Heart left ventricle (tissue), 16 donors: ENCODE data around the gene AREL1. TPM values are rescaled to one million over a fixed set of nuclear protein-coding genes. Genes with fewer than 3 reads are reported as not detected.

Experiments used
- ATAC-seq, 4 donors: fragments of 200-7000 bp; cut with Tn5 transposase; one replicate each; pipeline ENCODE4 v1.9.1; 2020 to 2022; ENCODE audit warnings: moderate library complexity in 4 of 4, mild to moderate bottlenecking in 3 of 4, moderate number of reproducible peaks in 1 of 4
- DNase-seq, 5 donors: peaks; one replicate each; pipeline ENCODE4 v3.0.0-alpha.2; 2020
- H3K27ac ChIP-seq, 12 donors: fragments of 200-600 bp; sonication (generic) in 4 of 12; one replicate each; pipeline versions ENCODE4 v1.5.0 to v1.8.0; 2016 to 2022; ENCODE audit warnings: mild to moderate bottlenecking in 2 of 12
- H3K27me3 ChIP-seq, 9 donors: fragments of 200-600 bp; sonication (generic) in 2 of 9; one replicate each; pipeline versions ENCODE4 v1.5.1 to v1.8.0; 2016 to 2022; ENCODE audit warnings: mild to moderate bottlenecking in 3 of 9
- H3K36me3 ChIP-seq, 9 donors: fragments of 200-600 bp; sonication (generic) in 2 of 9; one replicate each; pipeline versions ENCODE4 v1.5.0 to v1.8.0; 2018 to 2022; ENCODE audit warnings: mild to moderate bottlenecking in 2 of 9
- H3K4me1 ChIP-seq, 12 donors: fragments of 200-600 bp; sonication (generic) in 4 of 12; one replicate each; pipeline versions ENCODE4 v1.5.0 to v1.8.0; 2016 to 2022; ENCODE audit warnings: mild to moderate bottlenecking in 3 of 12
- H3K4me3 ChIP-seq, 12 donors: fragments of 200-600 bp; sonication (generic) in 4 of 12; one replicate each; pipeline versions ENCODE4 v1.5.0 to v1.8.0; 2017 to 2022; ENCODE audit warnings: mild to moderate bottlenecking in 9 of 12, moderate library complexity in 4 of 12
- H3K9me3 ChIP-seq, 12 donors: fragments of 200-600 bp; sonication (generic) in 4 of 12; one replicate each; pipeline versions ENCODE4 v1.5.0 to v1.8.0; 2016 to 2022; ENCODE audit warnings: mild to moderate bottlenecking in 1 of 12
- CTCF ChIP-seq, 12 donors: fragments of 200-600 bp; sonication (generic) in 4 of 12; IDR thresholded peaks; one replicate each; pipeline versions ENCODE4 v1.5.0 to v1.8.0; 2018 to 2022; ENCODE audit warnings: antibody characterized with exemption in 12 of 12, mild to moderate bottlenecking in 5 of 12
- POLR2A ChIP-seq, 2 donors: fragments of 450-650 bp; IDR thresholded peaks; one replicate each; pipeline ENCODE4 v1.6.1; 2017; ENCODE audit warnings: antibody characterized with exemption in 2 of 2, mild to moderate bottlenecking in 2 of 2, moderate library complexity in 2 of 2
- WGBS, 4 donors: extraction: QIAGEN DNeasy Blood & Tissue Kit in 2 of 4; methylation state at CpG; one replicate each; pipeline versions ENCODE4 v1.1.5 to v1.1.7; 2013 to 2018; 5-methylcytosine and 5-hydroxymethylcytosine counted together
- intact Hi-C, 10 donors: fragments of 100-400 bp; cut with DNase I; formaldehyde crosslinking; loops; one replicate each; pipeline versions ENCODE4 v1.11.1 to v1.14.2; 2022
- polyA plus RNA-seq, 2 donors: library from polyadenylated mRNA; stranded (reverse); fragments of 200-250 nt; gene quantifications; one replicate each; pipeline ENCODE4 v1.2.3, GENCODE V29; 2013
- total RNA-seq, 9 donors: library from RNA; depleted of rRNA in 2 of 9; stranded (reverse); fragments of >200 nt in 2 of 9; fragmentation: NEBNext Ultra II Directional in 3 of 9; extraction: Animal tissue kit (Norgen Biotek cat#: 25700) in 3 of 9; gene quantifications; one replicate each; pipeline versions ENCODE4 v1.1.0 to v1.2.4, GENCODE V29; 2016 to 2023
- donor health status: ischemic (EF 13 %, LVEDD 7.1; RV severe dilation, severe dysfunction).
- donor health status: healthy with polysubstance abuse.
- donor health status: DM: no; HTN: yes; CAD: no.
- donor health status: DM: no; HTN: no; CAD: no.
- donor health status: ischemic (EF 25% LVEDD 6.9; RV normal size, moderate dysfunction).
- donor health status: ischemic (EF 25% LVEDD 5.7; RV mildly dilated, moderate dysfunction).
- donor health status: healthy.
- donor health status: DM: yes; HTN: yes; CAD: no.
- donor health status: ischemic (EF 35%, LVEDD 5.7; RV mildly dilated, moderate dysfunction).
- donor health status: nonischemic (EF 11% LVEDD 7.7; RV severe dilation, severe dysfunction).
- donor health status: DM: yes; HTN: yes; CAD: no.
- donor health status: PGD.
- donor health status: ischemic (EF 29% LVEDD 5.4; RV normal size, mild dysfunction).
- donor health status: nonischemic (EF 23%, LVEDD 6.1; RV moderate dilation, normal function).

The AREL1 gene
- total and polyA plus RNA-seq, 11 donors, result 7.8 to 30.9 (median 22.2) TPM

DNA sequence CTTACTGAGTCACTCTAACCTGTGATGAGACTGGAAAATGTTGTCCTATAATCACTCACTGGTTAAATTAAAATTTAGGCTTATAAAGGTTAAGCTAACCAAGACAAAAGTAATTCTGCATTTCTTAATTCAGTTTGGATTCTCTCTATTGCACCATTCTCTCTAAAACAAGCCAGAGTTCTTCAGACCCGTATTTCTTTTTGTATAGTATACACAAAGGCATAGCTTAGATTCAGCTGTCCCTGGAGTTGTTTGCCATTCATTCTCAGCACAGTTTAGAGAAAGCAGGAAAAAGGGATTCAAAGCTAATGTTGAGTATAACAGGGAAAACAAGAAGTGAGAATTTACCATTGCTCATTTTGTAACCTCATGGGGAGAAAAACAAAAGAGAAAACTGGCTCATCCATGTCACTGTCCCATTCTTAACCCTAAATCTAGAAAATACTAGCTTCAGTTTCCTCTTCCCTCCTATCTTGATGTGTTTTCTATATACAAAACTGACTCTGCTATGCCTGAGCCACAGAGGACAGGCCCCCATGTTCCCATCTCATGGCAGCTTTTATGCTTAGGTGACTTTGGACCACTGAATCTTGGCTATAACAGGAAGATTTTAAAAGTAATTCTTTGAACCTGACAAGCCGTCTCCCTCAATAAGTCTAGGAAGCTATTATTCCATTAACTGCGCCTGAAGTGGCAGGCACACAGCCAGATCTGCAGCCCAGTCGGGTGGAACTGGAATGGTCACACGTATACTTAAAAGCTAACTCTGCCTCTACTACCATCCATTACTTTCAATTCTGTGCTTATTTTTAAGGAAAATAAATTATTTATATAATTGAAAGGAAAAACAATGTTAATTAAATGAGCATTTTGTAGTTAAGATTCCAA is 7.0 kb downstream of the AREL1 start:
- H3K9me3 ChIP-seq, result peaks cover 0 to 5% (median 0%) of the 10 kb centered on the region in 12 donors
- intact Hi-C loops, result no loop called here
- no peak overlapping the region for H3K27ac ChIP-seq
- no peak for DNase-seq
- peaks cover 0 to 20% (median 8%) of the 10 kb centered on the region in 12 donors for H3K4me1 ChIP-seq
- H3K27me3 ChIP-seq, result no peaks in the 10 kb centered on the region
- WGBS, 4 donors, result 58 to 70% (median 67%) methylated on average over 5 of the region's 5 CpGs
- ATAC-seq, result no peak
- TF ChIP-seq POLR2A (IDR thresholded peaks at IDR 0.05) (no peak), CTCF (IDR thresholded peaks at IDR 0.05) (no peak)
- H3K4me3 ChIP-seq, result no peak overlapping the region
- H3K36me3 ChIP-seq, result no peaks in the 10 kb centered on the region

GRCh38 chr14:74704656-74705055 is 8.2 kb downstream of the AREL1 start:
- Histone ChIP-seq H3K4me1 (peaks cover 0 to 12% (median 4%) of the 10 kb centered on the region in 12 donors), H3K4me3 (no peak overlapping the region), H3K36me3 (peaks cover 0 to 5% (median 0%) of the 10 kb centered on the region in 9 donors), H3K27ac (no peak overlapping the region), H3K9me3 (peaks cover 0 to 5% (median 0%) of the 10 kb centered on the region in 12 donors), H3K27me3 (no peaks in the 10 kb centered on the region)
- 63 to 77% (median 66%) methylated on average over 2 of the region's 2 CpGs for WGBS, 4 donors
- no peak for ATAC-seq
- no peak for DNase-seq
- no peak for TF ChIP-seq CTCF (IDR thresholded peaks at IDR 0.05)
- no peak for TF ChIP-seq POLR2A (IDR thresholded peaks at IDR 0.05)
- intact Hi-C loops, result no loop called here

DNA sequence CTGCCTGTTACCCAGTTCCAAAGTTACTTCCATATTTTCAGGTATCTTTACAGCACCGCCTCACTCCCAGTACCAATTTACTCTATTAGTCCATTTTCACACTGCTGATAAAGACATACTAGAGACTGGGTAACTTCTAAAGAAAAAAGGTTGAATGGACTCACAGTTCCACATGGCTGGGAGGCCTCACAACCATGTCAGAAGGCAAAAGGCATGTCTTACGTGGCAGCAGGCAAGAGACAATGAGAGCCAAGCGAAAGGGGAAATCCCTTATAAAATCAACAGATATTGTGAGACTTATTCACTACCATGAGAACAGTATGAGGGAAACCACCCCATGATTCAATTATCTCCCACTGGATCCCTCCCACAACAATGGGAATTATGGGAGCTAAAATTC is 9.8 kb downstream of the AREL1 start:
- Histone ChIP-seq H3K27ac (no peak overlapping the region), H3K4me3 (no peak overlapping the region), H3K36me3 (peaks cover 0 to 5% (median 0%) of the 10 kb centered on the region in 9 donors), H3K27me3 (no peaks in the 10 kb centered on the region), H3K9me3 (peaks cover 0 to 5% (median 0%) of the 10 kb centered on the region in 12 donors), H3K4me1 (peaks cover 0 to 16% (median 0%) of the 10 kb centered on the region in 12 donors)
- DNase-seq (no peak), ATAC-seq (no peak)
- intact Hi-C loops, result no loop called here
- TF ChIP-seq CTCF (IDR thresholded peaks at IDR 0.05) (no peak), POLR2A (IDR thresholded peaks at IDR 0.05) (no peak)
- WGBS, 4 donors, result 95 to 97% (median 95%) methylated on average over 3 of the region's 3 CpGs

DNA sequence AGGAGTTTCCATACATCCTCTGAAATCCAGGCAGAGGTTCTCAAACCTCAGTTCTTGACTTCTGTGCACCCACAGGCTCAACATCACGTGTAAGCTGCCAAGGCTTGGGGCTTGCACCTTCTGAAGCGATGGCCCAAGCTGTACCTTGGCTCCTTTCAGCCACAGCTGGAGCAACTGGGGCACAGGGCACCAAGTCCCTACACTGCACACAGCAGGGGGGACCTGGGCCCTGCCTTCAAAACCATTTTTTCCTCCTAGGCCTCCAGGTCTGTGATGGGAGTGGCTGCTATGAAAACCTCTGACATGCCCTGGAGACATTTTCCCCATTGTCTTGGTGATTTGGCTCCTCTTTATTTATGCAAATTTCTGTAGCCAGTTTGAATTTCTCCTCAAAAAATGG is 10.6 kb downstream of the AREL1 start:
- H3K4me3 ChIP-seq, result no peak overlapping the region
- intact Hi-C loops, result no loop called here
- no peak overlapping the region for H3K27ac ChIP-seq
- H3K9me3 ChIP-seq, result peaks cover 0 to 5% (median 0%) of the 10 kb centered on the region in 12 donors
- peaks cover 0 to 16% (median 0%) of the 10 kb centered on the region in 12 donors for H3K4me1 ChIP-seq
- no peaks in the 10 kb centered on the region for H3K27me3 ChIP-seq
- WGBS, 4 donors, result 95 to 100% (median 97%) methylated on average over 2 of the region's 2 CpGs
- DNase-seq (no peak), ATAC-seq (no peak)
- TF ChIP-seq CTCF (IDR thresholded peaks at IDR 0.05) (no peak), POLR2A (IDR thresholded peaks at IDR 0.05) (no peak)
- H3K36me3 ChIP-seq, result peaks cover 0 to 10% (median 0%) of the 10 kb centered on the region in 9 donors
